ENCODE results near the gene KLHL36.
"Not testable (repeated sequence)": the region's sequence is repeated elsewhere in the genome, so short reads cannot be mapped to it uniquely, and the experiment has no call there.

The KLHL36 gene

GRCh38 chr16:84616515-84616914 lies 31.8 kb upstream of the KLHL36 start:
- DNase-seq = peak; percentile 37 to 46 (median 44)

- DNase-seq = peak; percentile 43 to 76 (median 57)
Observed at GRCh38 chr16:84617041-84617790, 31.1 kb upstream of the KLHL36 start.

- peak; percentile 98 to 100 (median 99) for DNase-seq
Observed at GRCh38 chr16:84617791-84618580, 30.3 kb upstream of the KLHL36 start, which contains the start of gene COTL1. COTL1 (minus strand) TSS chr16:84618078; CDS start chr16:84617914, 164 bp downstream.

DNA sequence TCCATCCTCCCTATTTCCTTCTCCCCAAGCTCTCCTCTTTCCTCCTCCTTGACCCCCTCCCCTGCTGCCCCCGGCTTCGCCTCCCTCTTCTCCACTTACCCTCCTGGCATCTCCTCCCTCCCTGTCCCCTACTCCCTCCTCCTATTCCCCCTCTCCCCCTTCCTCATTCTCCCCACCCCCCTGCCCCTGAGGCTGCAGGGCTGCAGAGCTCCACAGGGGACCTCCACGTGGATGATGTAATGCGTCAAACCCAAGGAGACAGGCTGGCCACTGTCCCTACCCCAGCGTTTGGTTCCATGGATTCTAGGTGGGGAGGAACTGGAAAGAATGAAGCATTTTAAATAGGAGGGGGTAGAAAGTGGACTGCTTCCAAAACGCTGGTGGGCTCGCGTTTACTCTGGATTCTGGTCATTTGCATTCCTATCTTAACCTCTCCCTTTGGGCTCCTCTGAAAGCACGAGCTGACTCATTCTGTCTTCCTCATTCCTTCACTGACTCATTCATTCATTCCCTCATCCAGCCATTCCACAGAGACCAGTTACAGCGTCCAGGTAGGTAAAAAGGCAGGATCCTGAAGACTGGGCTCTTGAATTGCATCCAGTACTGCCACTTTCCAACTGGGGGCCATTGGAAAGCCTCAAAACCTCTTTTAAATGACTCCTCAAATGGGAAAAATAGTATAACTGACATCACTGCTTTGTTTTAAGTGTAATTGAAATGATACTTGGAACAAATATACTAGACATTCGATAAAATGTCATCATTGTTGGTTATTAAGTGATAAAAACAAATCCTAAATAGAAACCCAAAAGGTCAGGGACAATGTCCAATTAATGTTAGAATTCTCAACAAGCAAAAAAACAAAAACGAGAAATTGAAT lies 29.5 kb upstream of the KLHL36 start:
- peak; percentile 66 to 77 (median 73) for DNase-seq

- DNase-seq = not testable (repeated sequence)
Observed at GRCh38 chr16:84620913-84621312, 27.4 kb upstream of the KLHL36 start.

GRCh38 chr16:84625556-84625955 lies 22.8 kb upstream of the KLHL36 start:
- no peak for DNase-seq

DNA sequence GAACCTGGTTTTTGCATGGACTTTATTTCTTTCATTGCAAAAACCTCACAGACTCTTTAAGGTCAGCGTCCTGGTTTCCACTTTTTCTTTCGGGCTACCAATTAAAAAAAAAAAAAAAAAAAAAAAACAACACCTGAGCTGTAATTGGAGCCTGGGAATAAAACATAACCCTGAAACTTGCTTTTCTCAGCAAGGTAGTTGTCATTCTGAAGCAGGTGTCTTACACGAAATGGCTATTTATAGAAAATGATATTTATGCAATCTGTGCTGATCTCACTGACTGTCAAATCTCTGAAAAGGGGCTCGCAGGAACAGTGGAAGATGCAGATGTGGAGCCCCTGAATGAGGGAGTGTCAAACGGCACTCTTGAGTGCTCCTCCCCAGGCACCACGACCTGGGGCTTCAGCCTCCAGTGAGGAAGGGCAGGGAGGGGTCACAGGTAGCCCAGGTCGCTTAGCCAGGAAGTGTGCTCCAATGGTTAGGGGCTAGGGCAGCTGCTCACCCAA lies 20.0 kb upstream of the KLHL36 start:
- DNase-seq = no peak

DNA sequence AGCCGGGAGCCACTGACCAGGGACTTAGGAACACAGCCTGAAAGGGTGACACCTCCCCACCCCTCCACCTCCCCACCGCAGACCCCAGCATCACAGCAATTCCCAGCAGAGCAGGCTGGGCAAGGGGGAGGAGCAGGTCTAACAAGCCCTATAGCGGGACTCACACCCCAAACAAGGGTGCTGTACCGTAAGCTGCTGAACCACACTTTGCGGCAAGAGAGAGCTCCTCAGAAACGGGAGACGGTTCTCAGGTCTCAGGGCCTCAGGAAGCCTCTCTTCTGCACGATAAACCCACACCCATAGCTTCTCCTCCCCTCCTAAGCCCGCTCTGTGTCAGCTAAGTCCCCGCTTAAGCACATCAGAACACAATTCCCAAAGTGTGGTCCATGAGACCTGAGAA lies 18.7 kb upstream of the KLHL36 start:
- DNase-seq = no peak

DNA sequence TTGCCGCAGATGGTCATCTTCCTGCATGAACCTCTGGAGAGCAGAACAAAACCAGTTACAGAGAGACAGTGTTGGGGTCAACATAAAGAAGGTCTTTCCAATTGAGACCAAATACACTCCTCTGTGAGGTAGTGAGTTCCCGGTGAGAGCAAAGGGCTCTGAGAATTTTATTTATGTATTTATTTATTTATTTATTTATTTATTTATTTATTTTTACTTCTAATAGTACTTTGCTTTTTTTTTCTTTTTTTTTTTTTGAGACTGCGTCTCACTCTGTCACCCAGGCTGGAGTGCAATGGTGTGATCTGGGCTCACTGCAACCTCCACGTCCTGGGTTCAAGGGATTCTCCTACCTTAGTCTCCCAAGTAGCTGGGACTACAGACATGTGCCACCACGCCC lies 18.3 kb upstream of the KLHL36 start:
- DNase-seq = no peak

DNA sequence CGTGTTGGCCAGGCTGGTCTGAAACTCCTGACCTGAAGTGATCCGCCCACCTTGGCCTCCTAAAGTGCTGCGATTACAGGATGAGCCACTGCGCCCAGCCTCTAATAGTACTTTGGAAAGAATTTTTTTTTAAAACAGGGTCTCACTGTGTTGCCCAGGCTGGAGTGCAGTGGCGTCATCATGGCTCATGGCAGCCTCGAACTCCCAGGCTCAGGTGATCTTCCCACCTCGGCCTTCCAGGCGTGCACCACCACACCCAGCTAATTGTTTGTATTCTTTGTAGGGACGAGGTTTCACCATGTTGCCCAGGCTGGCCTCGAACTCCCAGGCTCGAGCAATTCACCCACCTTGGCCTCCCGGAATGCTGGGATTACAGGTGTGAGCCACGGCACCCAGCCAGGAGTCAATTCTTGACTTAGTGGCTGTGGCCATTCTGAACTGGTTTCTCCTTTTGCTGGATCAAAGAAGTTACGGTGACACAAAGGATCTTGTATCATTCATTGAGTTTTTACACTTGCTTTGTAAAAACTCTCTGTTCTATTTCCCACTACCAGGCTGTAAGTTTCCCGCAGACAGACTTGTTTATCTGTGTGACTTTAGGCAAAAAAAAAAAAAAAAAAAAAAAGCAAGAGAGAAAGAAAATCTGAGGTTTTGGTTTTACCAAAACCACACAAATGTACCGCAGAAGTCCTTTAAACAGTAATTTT lies 17.7 kb upstream of the KLHL36 start:
- DNase-seq = no peak

- no peak for DNase-seq
Observed at GRCh38 chr16:84631153-84631466, 17.2 kb upstream of the KLHL36 start.

- DNase-seq = peak in 2 of 3 donors; percentile 30 to 55
Observed at GRCh38 chr16:84631886-84632285, 16.4 kb upstream of the KLHL36 start.

DNA sequence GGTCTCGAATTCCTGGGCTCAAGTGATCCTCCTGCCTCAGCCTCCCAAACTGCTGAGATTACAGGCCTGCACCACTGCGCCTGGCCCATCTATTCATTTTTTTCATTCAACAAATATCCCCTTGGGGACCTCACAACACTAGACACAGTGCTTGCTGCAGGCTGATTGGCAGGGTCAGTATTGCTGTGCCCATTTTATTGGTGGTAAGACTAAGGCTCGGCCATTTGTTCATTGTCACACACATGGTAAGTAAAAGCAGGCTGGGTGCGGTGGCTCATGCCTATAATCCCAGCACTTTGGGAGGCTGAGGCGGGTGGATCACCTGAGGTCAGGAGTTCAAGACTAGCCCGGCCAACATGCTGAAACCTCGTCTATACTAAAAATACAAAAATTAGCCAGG lies 15.4 kb upstream of the KLHL36 start:
- DNase-seq = not testable (repeated sequence)

- DNase-seq = no peak
Observed at GRCh38 chr16:84633622-84634021, 14.7 kb upstream of the KLHL36 start.

- no peak for DNase-seq
Observed at GRCh38 chr16:84635702-84636101, 12.6 kb upstream of the KLHL36 start.

GRCh38 chr16:84637709-84638108 lies 10.6 kb upstream of the KLHL36 start:
- peak in 1 of 3 donors; percentile 27 for DNase-seq

GRCh38 chr16:84638231-84638806 lies 10.0 kb upstream of the KLHL36 start:
- no peak for DNase-seq

- DNase-seq = no peak
Observed at GRCh38 chr16:84640145-84640544, 8.2 kb upstream of the KLHL36 start.

DNA sequence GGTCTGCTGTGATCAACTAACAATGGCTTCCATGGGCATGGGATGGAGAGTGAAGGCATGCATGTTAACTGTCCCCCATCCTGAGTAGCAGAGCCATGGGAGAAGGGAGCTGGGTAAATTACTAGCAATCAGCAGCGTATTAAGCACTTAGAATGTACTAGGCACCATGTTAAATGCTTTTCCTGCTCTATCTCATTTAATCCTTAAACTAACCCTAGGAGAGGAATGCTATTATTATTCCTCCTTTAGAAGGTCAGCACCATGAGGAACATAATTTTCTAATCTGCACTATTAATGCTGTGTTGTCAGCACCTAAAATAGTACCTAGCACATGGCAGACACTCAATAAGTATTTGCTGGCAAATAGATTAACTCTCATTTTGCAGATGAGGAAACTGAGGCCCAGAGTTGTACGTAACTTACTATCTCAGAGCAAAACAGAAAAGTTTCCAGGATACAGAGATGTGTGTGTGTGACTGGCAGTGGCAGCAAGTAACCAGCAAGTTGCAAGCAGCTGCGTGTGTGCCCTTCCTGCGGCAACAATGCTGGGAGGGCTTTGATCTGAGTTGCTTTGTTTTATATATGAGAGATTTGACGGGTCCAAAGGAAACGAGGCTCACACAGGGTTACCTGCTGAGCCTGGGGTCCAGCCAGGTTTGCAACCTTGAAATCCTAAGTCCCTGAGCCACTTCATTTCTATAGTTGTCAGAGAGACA lies 6.5 kb upstream of the KLHL36 start:
- DNase-seq = no peak

GRCh38 chr16:84643180-84643583 lies 5.1 kb upstream of the KLHL36 start:
- DNase-seq = peak; percentile 76 to 81 (median 79)

DNA sequence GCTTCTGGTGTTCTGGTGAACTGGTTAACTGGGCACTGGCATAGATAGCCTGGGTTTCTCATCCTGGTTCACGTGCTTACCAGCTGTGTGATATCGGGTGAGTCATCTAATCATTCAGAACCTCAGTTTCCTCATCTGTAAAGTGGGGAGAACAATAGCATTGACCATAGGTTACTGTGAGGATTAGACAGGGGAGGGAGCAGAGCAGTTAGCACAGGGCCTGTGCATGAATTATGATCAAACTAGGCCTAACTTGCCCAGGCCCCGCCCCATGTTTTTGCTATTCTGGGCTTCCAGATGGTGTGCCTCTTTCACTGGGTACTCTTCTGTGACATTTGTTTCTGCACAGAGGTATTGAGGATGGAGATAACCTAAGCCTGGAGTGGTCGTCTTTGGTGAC lies 4.6 kb upstream of the KLHL36 start:
- DNase-seq = no peak
